Rectal smooth muscle tissue (tissue), 1 donor: ENCODE results near the gene CAB39.
"Not testable (repeated sequence)": the region's sequence is repeated elsewhere in the genome, so short reads cannot be mapped to it uniquely, and the experiment has no call there.

Experiments
- H3K27ac ChIP-seq: one replicate; pipeline ENCODE4 v1.7.0; 2013; ENCODE audit warnings: low read depth, low read length, inconsistent platforms
- H3K27me3 ChIP-seq: one replicate; pipeline ENCODE4 v1.7.0; 2013; ENCODE audit warnings: low read length; ENCODE audit not compliant: control insufficient read depth, insufficient read depth
- H3K36me3 ChIP-seq: one replicate; pipeline ENCODE4 v1.7.0; 2013; ENCODE audit warnings: low read length; ENCODE audit not compliant: control insufficient read depth, insufficient read depth
- H3K4me1 ChIP-seq: one replicate; pipeline ENCODE4 v1.7.0; 2013; ENCODE audit warnings: low read length; ENCODE audit not compliant: control insufficient read depth, insufficient read depth
- H3K4me3 ChIP-seq: one replicate; pipeline ENCODE4 v1.7.0; 2013; ENCODE audit warnings: low read length
- H3K9ac ChIP-seq: one replicate; pipeline ENCODE4 v1.7.0; 2013; ENCODE audit warnings: low read length

Gene CAB39

GRCh38 chr2:230690439-230690838, 22.2 kb upstream of the CAB39 start:
- H3K36me3 ChIP-seq: no peaks in the 10 kb centered on the region
- no peak overlapping the region for H3K27ac ChIP-seq
- H3K4me1 ChIP-seq: no peaks in the 10 kb centered on the region
- H3K27me3 ChIP-seq: no peaks in the 10 kb centered on the region
- no peak overlapping the region for H3K9ac ChIP-seq
- H3K4me3 ChIP-seq: no peak overlapping the region

GRCh38 chr2:230691005-230691647, 21.5 kb upstream of the CAB39 start:
- Histone ChIP-seq H3K27ac (no peak overlapping the region), H3K4me1 (no peaks in the 10 kb centered on the region), H3K36me3 (no peaks in the 10 kb centered on the region), H3K4me3 (no peak overlapping the region), H3K9ac (no peak overlapping the region), H3K27me3 (no peaks in the 10 kb centered on the region)

- Histone ChIP-seq H3K4me3 (no peak overlapping the region), H3K9ac (no peak overlapping the region), H3K27ac (no peak overlapping the region), H3K27me3 (no peaks in the 10 kb centered on the region), H3K36me3 (no peaks in the 10 kb centered on the region), H3K4me1 (no peaks in the 10 kb centered on the region)
Observed at GRCh38 chr2:230692760-230693159, 19.9 kb upstream of the CAB39 start.

- no peak overlapping the region for H3K4me3 ChIP-seq
- H3K36me3 ChIP-seq: no peaks in the 10 kb centered on the region
- H3K9ac ChIP-seq: no peak overlapping the region
- no peak overlapping the region for H3K27ac ChIP-seq
- H3K4me1 ChIP-seq: no peaks in the 10 kb centered on the region
- no peaks in the 10 kb centered on the region for H3K27me3 ChIP-seq
Observed at GRCh38 chr2:230693411-230693810, 19.2 kb upstream of the CAB39 start.

- H3K27ac ChIP-seq: no peak overlapping the region
- no peaks in the 10 kb centered on the region for H3K27me3 ChIP-seq
- no peak overlapping the region for H3K4me3 ChIP-seq
- no peaks in the 10 kb centered on the region for H3K4me1 ChIP-seq
- no peak overlapping the region for H3K9ac ChIP-seq
- no peaks in the 10 kb centered on the region for H3K36me3 ChIP-seq
Observed at GRCh38 chr2:230694241-230694640, 18.4 kb upstream of the CAB39 start.

GRCh38 chr2:230695551-230695950, 17.1 kb upstream of the CAB39 start:
- H3K27me3 ChIP-seq: no peaks in the 10 kb centered on the region
- H3K27ac ChIP-seq: no peak overlapping the region
- H3K9ac ChIP-seq: no peak overlapping the region
- H3K4me1 ChIP-seq: no peaks in the 10 kb centered on the region
- no peak overlapping the region for H3K4me3 ChIP-seq
- no peaks in the 10 kb centered on the region for H3K36me3 ChIP-seq

- Histone ChIP-seq H3K27ac (no peak overlapping the region), H3K4me3 (no peak overlapping the region), H3K4me1 (no peaks in the 10 kb centered on the region), H3K9ac (no peak overlapping the region), H3K27me3 (no peaks in the 10 kb centered on the region), H3K36me3 (no peaks in the 10 kb centered on the region)
Observed at GRCh38 chr2:230696670-230697069, 16.0 kb upstream of the CAB39 start.

- H3K4me1 ChIP-seq: no peaks in the 10 kb centered on the region
- H3K36me3 ChIP-seq: no peaks in the 10 kb centered on the region
- no peak overlapping the region for H3K9ac ChIP-seq
- no peak overlapping the region for H3K4me3 ChIP-seq
- H3K27ac ChIP-seq: no peak overlapping the region
- no peaks in the 10 kb centered on the region for H3K27me3 ChIP-seq
Observed at GRCh38 chr2:230697676-230698075, 15.0 kb upstream of the CAB39 start.

- not testable (repeated sequence) for H3K36me3 ChIP-seq, H3K4me3 ChIP-seq, H3K27ac ChIP-seq, H3K9ac ChIP-seq, H3K27me3 ChIP-seq, H3K4me1 ChIP-seq
Observed at GRCh38 chr2:230698753-230699152, 13.9 kb upstream of the CAB39 start.

- H3K4me3 ChIP-seq: no peak overlapping the region
- H3K36me3 ChIP-seq: no peaks in the 10 kb centered on the region
- H3K27me3 ChIP-seq: no peaks in the 10 kb centered on the region
- H3K9ac ChIP-seq: no peak overlapping the region
- H3K27ac ChIP-seq: no peak overlapping the region
- H3K4me1 ChIP-seq: no peaks in the 10 kb centered on the region
Observed at GRCh38 chr2:230700447-230700846, 12.2 kb upstream of the CAB39 start.

- Histone ChIP-seq H3K27ac (no peak overlapping the region), H3K4me3 (no peak overlapping the region), H3K9ac (no peak overlapping the region), H3K36me3 (no peaks in the 10 kb centered on the region), H3K4me1 (no peaks in the 10 kb centered on the region), H3K27me3 (no peaks in the 10 kb centered on the region)
Observed at GRCh38 chr2:230701308-230701707, 11.3 kb upstream of the CAB39 start.

- H3K9ac ChIP-seq, H3K4me1 ChIP-seq, H3K4me3 ChIP-seq, H3K36me3 ChIP-seq, H3K27ac ChIP-seq, H3K27me3 ChIP-seq: not testable (repeated sequence)
Observed at GRCh38 chr2:230702457-230702856, 10.2 kb upstream of the CAB39 start.

- Histone ChIP-seq H3K27ac (no peak overlapping the region), H3K4me3 (no peak overlapping the region), H3K4me1 (no peaks in the 10 kb centered on the region), H3K36me3 (no peaks in the 10 kb centered on the region), H3K27me3 (no peaks in the 10 kb centered on the region), H3K9ac (no peak overlapping the region)
Observed at GRCh38 chr2:230703514-230703913, 9.1 kb upstream of the CAB39 start.
